ENCODE measurements around the gene GLTP. TPM values are rescaled to one million over a fixed set of nuclear protein-coding genes. Genes with fewer than 3 reads are reported as not detected.
"Not testable (repeated sequence)": the region's sequence is repeated elsewhere in the genome, so short reads cannot be mapped to it uniquely, and the experiment has no call there.

The GLTP gene
- total and polyA plus RNA-seq, 2 of the 13 experiments (the other 11 are each of a cell fraction or from before 2014, with no cell fraction given), result 10.7 to 12.9 TPM

GRCh38 chr12:109855377-109855776 is 25.0 kb downstream of the GLTP start (continued):
- no peak for TF ChIP-seq ARID4A (CRISPR knock-in tag; IDR thresholded peaks at IDR 0.05; ENCODE audit: borderline replicate concordance)
- no peak for TF ChIP-seq ZNF224 (CRISPR knock-in tag; IDR thresholded peaks at IDR 0.05)
- no peak for TF ChIP-seq ZNF160 (CRISPR knock-in tag; IDR thresholded peaks at IDR 0.05)
- TF ChIP-seq TEAD2 (CRISPR knock-in tag; IDR thresholded peaks at IDR 0.05), result no peak
- TF ChIP-seq ZNF598 (CRISPR knock-in tag; IDR thresholded peaks at IDR 0.05; ENCODE audit: borderline replicate concordance), result no peak
- no peak for TF ChIP-seq ZKSCAN1 (IDR thresholded peaks at IDR 0.05; ENCODE audit: low read length)
- no peak for TF ChIP-seq HIVEP1 (CRISPR knock-in tag; IDR thresholded peaks at IDR 0.05)
- no peak for TF ChIP-seq POLR2AphosphoS2 (IDR thresholded peaks at IDR 0.05; ENCODE audit: low read depth, low read length)
- TF ChIP-seq IKZF4 (CRISPR knock-in tag; IDR thresholded peaks at IDR 0.05; ENCODE audit: borderline replicate concordance, low read depth, not compliant biosample characterization), result no peak
- no peak for TF ChIP-seq ZNF343 (CRISPR knock-in tag; IDR thresholded peaks at IDR 0.05)

GRCh38 chr12:109850518-109850917 is 29.8 kb downstream of the GLTP start:
- H3K27me3 ChIP-seq (ENCODE audit: control insufficient read depth in 1 of 2, insufficient read depth in 2 of 2, low read length in 2 of 2); H3K9ac ChIP-seq (ENCODE audit: insufficient read depth, low read depth, low read length); H3K36me3 ChIP-seq (replicated peaks in 1 of 2; ENCODE audit: control insufficient read depth in 1 of 2, insufficient read depth in 2 of 2, low read length in 2 of 2); H3K27ac ChIP-seq (ENCODE audit: extremely low read length, insufficient read depth, low read length); ATAC-seq; in situ Hi-C loops (cut with HindIII; ENCODE audit: extremely low pct_ligation_motif_present, low pct_unique_long_range_greater_than_20kb); H3K9me3 ChIP-seq (ENCODE audit: low read length); H4K20me1 ChIP-seq (ENCODE audit: insufficient read depth, low read length); H3K4me3 ChIP-seq (replicated peaks in 1 of 3; ENCODE audit: insufficient read depth in 1 of 3, low read depth in 2 of 3, low read length in 3 of 3); H2AFZ ChIP-seq (ENCODE audit: low read length); FAIRE-seq; H3K79me2 ChIP-seq (ENCODE audit: insufficient read depth, low read length); BruUV-seq (replicated peaks); H3K4me2 ChIP-seq (ENCODE audit: low read depth, low read length); CTCF ChIA-PET (ENCODE audit: low intra/inter-chr PET ratio, low total read pairs); DNase-seq (ENCODE audit: low spot score); POLR2A ChIA-PET: not testable (repeated sequence)
- TF ChIP-seq ZNF121 (CRISPR knock-in tag; IDR thresholded peaks at IDR 0.05), result peak; percentile 62; the same call in 1 of the 2 replicates
- peaks cover 24% of the 10 kb centered on the region for H3K4me1 ChIP-seq (ENCODE audit: insufficient read depth, low read length)
- WGBS (ENCODE audit: low lambda C conversion rate), result 86% methylated on average over 6 of the region's 6 CpGs
- intact Hi-C loops (cut with micrococcal nuclease; ENCODE audit: unreplicated experiment), result loop anchor here (5.0 kb wide), 1 partner anchor 77 kb away; no protein-coding TSS in a partner anchor
